Calu3 (cell line): ENCODE data around the gene EFS. TPM values are rescaled to one million over a fixed set of nuclear protein-coding genes. Genes with fewer than 3 reads are reported as not detected.

Experiments used
- BruUV-seq: library from RNA; stranded (reverse); fragments of 400-500 nt; replicated peaks from 2 replicates; lab custom pipeline; 2021; lab: Mats Ljungman, UMichigan
- CTCF ChIA-PET: fragments of 300-600 bp; sonication (Branson Sonifier 250); formaldehyde crosslinking; loops from one replicate; lab custom pipeline; 2022; ENCODE audit warnings: antibody characterized with exemption; lab: Charles Lee
- DNase-seq: peaks from one replicate; pipeline ENCODE4 v3.0.0; 2022
- H3K27ac Mint-ChIP-seq: one replicate; pipeline ENCODE4 v1.8.0; 2022; ENCODE audit warnings: mixed read lengths; ENCODE audit not compliant: unreplicated experiment
- H3K27me3 Mint-ChIP-seq: one replicate; pipeline ENCODE4 v1.8.0; 2022; ENCODE audit warnings: mixed read lengths; ENCODE audit not compliant: unreplicated experiment
- H3K36me3 Mint-ChIP-seq: one replicate; pipeline ENCODE4 v1.8.0; 2022; ENCODE audit warnings: mild to moderate bottlenecking, moderate library complexity, mixed read lengths; ENCODE audit not compliant: insufficient read depth, unreplicated experiment
- H3K4me1 Mint-ChIP-seq: one replicate; pipeline ENCODE4 v1.8.0; 2022; ENCODE audit warnings: mild to moderate bottlenecking, low read depth, mixed read lengths; ENCODE audit not compliant: unreplicated experiment
- H3K4me3 Mint-ChIP-seq: one replicate; pipeline ENCODE4 v1.8.0; 2022; ENCODE audit warnings: mild to moderate bottlenecking, low read depth, moderate library complexity, mixed read lengths; ENCODE audit not compliant: unreplicated experiment
- H3K9me3 Mint-ChIP-seq: one replicate; pipeline ENCODE4 v1.8.0; 2022; ENCODE audit warnings: low read depth, mixed read lengths; ENCODE audit not compliant: unreplicated experiment
- intact Hi-C: fragments of 100-400 bp; cut with micrococcal nuclease; formaldehyde crosslinking; loops from one replicate; pipeline ENCODE4 v1.10.0; 2022; ENCODE audit not compliant: unreplicated experiment
- total RNA-seq: library from RNA; stranded (reverse); gene quantifications from 2 replicates; pipeline ENCODE4 v1.2.3, GENCODE V29; 2022
- TF ChIP-seq, protein P1 (sequence below): fragments of 200-600 bp; IDR thresholded peaks from one replicate; pipeline ENCODE4 v1.8.0; 2022; ENCODE audit warnings: antibody characterized with exemption; ENCODE audit not compliant: unreplicated experiment

Gene EFS
- total RNA-seq, 1 experiment from 2014 or later = not detected

- intact Hi-C loops = no loop called here
- TF ChIP-seq, protein P1, sequence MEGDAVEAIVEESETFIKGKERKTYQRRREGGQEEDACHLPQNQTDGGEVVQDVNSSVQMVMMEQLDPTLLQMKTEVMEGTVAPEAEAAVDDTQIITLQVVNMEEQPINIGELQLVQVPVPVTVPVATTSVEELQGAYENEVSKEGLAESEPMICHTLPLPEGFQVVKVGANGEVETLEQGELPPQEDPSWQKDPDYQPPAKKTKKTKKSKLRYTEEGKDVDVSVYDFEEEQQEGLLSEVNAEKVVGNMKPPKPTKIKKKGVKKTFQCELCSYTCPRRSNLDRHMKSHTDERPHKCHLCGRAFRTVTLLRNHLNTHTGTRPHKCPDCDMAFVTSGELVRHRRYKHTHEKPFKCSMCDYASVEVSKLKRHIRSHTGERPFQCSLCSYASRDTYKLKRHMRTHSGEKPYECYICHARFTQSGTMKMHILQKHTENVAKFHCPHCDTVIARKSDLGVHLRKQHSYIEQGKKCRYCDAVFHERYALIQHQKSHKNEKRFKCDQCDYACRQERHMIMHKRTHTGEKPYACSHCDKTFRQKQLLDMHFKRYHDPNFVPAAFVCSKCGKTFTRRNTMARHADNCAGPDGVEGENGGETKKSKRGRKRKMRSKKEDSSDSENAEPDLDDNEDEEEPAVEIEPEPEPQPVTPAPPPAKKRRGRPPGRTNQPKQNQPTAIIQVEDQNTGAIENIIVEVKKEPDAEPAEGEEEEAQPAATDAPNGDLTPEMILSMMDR = no peak
- Mint-ChIP-seq H3K4me1 (no peaks in the 10 kb centered on the region), H3K27me3 (peaks cover 90% of the 10 kb centered on the region), H3K36me3 (no peaks in the 10 kb centered on the region), H3K9me3 (no peaks in the 10 kb centered on the region), H3K27ac (no peak overlapping the region), H3K4me3 (no peak overlapping the region)
- CTCF ChIA-PET = no interaction called here
- BruUV-seq = no TSS peak
- no peak for DNase-seq
Observed at GRCh38 chr14:23371865-23372264, 6.9 kb upstream of the EFS start.

GRCh38 chr14:23370221-23370620 lies 5.2 kb upstream of the EFS start:
- Mint-ChIP-seq H3K27ac (no peak overlapping the region), H3K36me3 (no peaks in the 10 kb centered on the region), H3K27me3 (peaks cover 88% of the 10 kb centered on the region), H3K4me1 (no peaks in the 10 kb centered on the region), H3K9me3 (no peaks in the 10 kb centered on the region), H3K4me3 (no peak overlapping the region)
- TF ChIP-seq, protein P1 = no peak
- no TSS peak for BruUV-seq
- intact Hi-C loops = no loop called here
- CTCF ChIA-PET = no interaction called here
- no peak for DNase-seq

- no peaks in the 10 kb centered on the region for H3K9me3 Mint-ChIP-seq
- CTCF ChIA-PET = no interaction called here
- TF ChIP-seq, protein P1 = no peak
- no TSS peak for BruUV-seq
- H3K36me3 Mint-ChIP-seq = no peaks in the 10 kb centered on the region
- no peaks in the 10 kb centered on the region for H3K4me1 Mint-ChIP-seq
- DNase-seq = no peak
- H3K27ac Mint-ChIP-seq = no peak overlapping the region
- peaks cover 92% of the 10 kb centered on the region for H3K27me3 Mint-ChIP-seq
- H3K4me3 Mint-ChIP-seq = no peak overlapping the region
- intact Hi-C loops = no loop called here
Observed at GRCh38 chr14:23366426-23366921, 1.5 kb upstream of the EFS start.

GRCh38 chr14:23365732-23366425 lies 907 bp upstream of the EFS start:
- DNase-seq = no peak
- CTCF ChIA-PET = no interaction called here
- Mint-ChIP-seq H3K4me3 (no peak overlapping the region), H3K27me3 (peaks cover 92% of the 10 kb centered on the region), H3K27ac (no peak overlapping the region), H3K4me1 (no peaks in the 10 kb centered on the region), H3K9me3 (no peaks in the 10 kb centered on the region), H3K36me3 (no peaks in the 10 kb centered on the region)
- intact Hi-C loops = no loop called here
- TF ChIP-seq, protein P1 = no peak
- no TSS peak for BruUV-seq
